NOMO-1 treated with DMSO at 0.1 percent for 48 hours (cell line): Measurements from ENCODE around the gene ZNF200.
"Not testable (repeated sequence)": the region's sequence is repeated elsewhere in the genome, so short reads cannot be mapped to it uniquely, and the experiment has no call there.

ENCODE experiments used
- DNase-seq: peaks from one replicate; lab custom pipeline; 2025; ENCODE audit not compliant: unreplicated experiment; lab: John Stamatoyannopoulos, UW

ZNF200 gene

GRCh38 chr16:3234857-3235561, at the start of gene ZNF200:
Gene ZNF200 (minus strand): TSS chr16:3235158. CDS start chr16:3233755, 1,403 bp downstream.
- DNase-seq: peak; percentile 96

DNA sequence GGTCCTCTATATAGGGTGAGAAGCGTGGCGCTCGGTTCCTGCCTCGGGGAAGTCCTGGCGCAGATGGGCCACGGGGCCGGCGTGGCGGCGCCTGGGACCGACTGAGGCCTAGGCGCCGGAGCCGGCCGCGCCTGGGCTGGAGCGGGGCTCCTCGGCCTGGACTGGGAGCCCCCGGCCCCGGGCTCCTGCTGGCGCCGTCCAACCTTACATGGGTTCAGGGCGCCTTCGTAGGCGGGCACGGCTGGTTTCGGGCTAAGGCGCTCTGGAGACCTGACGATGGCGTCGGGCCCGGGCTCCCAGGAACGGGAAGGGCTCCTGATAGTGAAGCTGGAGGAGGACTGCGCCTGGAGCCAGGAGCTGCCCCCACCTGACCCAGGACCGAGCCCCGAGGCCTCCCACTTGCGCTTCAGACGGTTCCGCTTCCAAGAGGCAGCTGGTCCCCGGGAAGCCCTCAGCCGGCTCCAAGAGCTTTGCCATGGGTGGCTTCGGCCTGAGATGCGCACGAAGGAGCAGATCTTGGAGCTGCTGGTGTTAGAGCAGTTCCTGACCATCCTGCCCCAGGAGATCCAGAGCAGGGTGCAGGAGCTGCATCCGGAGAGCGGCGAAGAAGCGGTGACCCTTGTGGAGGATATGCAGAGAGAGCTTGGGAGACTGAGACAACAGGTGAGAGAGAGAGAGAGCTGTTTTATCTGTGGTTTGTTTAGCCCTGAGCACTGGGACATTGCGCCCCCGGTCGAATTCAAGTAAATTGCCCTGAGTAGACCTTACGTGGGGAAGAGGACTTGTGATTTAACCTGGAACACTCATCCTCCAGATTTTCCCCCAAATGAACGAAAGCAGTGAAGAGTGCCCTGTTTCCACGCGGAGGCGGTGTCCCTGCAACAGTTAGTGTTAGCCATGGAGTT, 48.8 kb upstream of the ZNF200 start:
- DNase-seq: no peak

GRCh38 chr16:3282730-3283542, 48.0 kb upstream of the ZNF200 start, which contains the start of gene ZNF263:
Gene ZNF263 (plus strand): TSS chr16:3283491. CDS start chr16:3283819, 328 bp downstream.
- DNase-seq: peak; percentile 99

GRCh38 chr16:3282103-3282729, 47.3 kb upstream of the ZNF200 start:
- DNase-seq: peak; percentile 70

GRCh38 chr16:3281222-3281820, 46.4 kb upstream of the ZNF200 start:
- peak; percentile 27 for DNase-seq

- no peak for DNase-seq
Measured at GRCh38 chr16:3276679-3277078, 41.7 kb upstream of the ZNF200 start.

- DNase-seq: no peak
Measured at GRCh38 chr16:3274947-3275346, 40.0 kb upstream of the ZNF200 start.

DNA sequence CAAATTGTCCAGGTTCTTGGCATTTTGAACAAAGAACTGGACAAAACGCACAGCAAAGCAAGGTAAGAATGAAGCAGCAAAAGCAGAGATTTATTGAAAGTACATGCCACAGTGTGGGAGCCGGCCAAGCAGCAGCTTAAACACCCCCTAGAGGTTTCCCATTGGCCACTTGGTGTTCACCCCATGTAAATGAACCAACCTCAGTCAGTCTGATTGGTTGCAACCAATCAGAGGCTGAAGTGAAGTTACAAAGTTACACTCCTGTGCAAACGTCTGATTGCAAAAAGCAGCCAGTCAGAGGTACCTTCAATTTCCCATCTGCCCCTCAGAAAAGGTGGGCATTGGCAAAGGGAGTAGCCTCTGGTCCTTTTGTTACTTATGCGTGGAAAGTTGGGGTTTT, 39.5 kb upstream of the ZNF200 start:
- DNase-seq: no peak

- DNase-seq: not testable (repeated sequence)
Measured at GRCh38 chr16:3271281-3271680, 36.3 kb upstream of the ZNF200 start.

DNA sequence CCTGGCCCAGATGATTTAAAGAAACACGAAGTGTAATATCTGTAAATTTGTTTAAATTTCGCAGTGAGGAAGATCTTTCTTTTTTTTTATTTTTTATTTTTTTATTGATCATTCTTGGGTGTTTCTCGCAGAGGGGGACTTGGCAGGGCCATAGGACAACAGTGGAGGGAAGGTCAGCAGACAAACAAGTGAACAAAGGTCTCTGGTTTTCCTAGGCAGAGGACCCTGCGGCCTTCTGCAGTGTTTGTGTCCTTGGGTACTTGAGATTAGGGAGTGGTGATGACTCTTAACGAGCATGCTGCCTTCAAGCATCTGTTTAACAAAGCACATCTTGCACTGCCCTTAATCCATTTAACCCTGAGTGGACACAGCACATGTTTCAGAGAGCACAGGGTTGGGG, 35.8 kb upstream of the ZNF200 start:
- DNase-seq: not testable (repeated sequence)

DNA sequence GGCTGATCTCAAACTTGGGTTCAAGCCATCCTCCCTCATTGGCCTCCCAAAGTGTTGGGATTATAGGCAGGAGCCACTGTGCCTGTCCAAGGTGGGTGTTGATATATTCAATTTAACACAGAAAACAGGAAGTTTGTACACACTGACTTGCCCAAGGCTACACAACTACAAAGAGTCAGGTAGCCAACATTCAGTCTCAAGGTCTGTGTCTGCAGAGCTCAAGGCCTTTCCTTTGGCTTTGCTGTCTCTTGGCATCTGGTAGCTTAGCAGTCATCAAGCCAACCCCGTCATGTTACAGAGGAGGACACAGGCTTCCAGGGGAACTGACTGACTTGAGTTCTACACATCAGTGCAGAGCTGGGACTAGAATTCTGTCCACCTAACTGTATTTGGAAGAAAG, 33.3 kb upstream of the ZNF200 start:
- DNase-seq: no peak

DNA sequence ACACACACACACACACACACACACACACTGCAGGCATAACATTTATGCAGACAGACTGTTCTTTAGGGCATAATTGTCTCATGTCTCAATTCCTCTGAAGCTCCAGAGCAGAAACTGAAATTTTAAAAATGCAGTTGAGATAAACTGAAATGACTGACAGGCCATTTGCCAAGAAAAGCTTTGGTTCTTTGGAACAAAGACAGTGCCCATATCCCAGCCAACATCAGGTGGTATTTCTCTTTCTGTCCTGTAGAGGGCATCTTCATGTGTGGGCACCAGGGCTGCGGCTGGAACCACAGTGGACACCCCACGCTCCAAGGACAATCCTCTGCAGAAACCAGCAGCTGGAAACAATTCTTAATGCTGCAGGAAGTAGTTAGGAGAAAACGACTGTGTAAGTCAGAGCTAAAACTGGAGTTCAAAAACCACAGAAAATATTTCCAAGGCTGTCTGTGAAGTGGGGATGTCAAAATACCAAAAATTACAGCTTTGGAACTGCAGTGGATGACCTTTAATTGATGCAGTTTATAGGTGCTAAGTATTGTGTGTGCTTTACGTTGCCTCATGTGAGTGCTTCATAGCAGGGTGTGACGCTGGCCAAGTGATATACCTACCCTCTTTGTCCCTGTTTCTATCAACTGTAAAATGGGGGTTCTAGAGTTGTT, 32.0 kb upstream of the ZNF200 start:
- DNase-seq: no peak

DNA sequence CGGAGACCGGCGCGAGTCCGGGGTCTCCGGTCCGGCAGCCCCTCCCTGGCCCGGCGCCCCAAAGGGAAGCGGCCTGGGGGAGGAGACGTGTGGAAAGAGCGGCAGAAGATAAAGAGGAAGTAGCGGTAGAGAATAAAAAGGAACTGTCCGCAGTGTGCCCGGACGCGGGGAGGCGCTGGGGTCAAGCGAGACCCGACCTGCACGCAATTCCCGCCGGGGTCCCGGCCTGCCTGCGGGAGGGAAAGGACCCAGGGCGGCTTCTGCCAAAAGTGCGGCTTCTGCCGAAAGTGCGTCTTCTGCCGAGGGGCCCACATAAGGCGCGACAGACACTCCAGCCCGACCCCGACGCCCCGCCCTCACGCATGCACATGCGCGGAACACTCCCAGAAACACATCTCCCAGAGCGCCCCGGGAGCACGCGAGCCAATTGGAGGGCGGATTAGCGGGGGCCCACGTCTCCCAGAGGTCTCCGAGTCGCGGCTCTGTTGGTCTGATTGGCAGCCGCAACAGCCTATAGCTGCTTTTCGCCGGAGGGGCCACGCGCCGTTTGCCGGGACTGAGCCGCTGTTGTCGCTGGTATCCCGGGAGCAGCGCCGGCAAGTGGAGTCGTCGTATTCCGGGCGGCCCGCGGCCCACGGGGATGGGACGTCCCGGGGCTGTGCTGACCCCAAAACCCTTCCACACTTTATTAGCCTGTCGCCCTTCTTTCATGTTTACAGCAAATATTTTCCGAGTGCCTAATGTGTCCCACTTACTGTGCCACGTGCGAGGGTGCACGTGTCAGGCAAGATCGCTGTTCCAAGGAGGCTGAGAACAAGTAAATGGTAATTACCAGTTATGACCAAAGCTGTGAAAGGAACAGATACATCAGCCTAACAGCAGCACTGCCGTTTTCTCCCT, 29.4 kb upstream of the ZNF200 start:
- peak; percentile 94 for DNase-seq

DNA sequence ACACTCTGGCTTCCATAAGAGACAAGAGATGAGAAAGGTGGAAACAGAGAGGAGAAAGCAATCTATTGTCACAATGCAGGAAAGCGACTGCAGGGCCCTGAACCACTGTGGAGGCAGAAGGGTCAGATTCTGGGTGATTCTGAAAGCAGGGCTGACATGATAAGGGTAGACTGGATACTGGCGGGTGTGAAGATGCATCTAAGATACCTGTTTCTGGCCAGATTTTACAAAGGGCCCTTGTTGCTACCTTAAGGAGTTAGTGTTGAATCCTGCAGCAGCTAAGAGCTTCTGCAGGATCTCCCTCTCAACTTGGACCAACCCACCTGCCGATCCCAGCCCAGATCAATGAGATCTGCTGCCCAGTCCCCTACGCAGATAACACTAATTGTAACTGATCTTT, 27.6 kb upstream of the ZNF200 start:
- DNase-seq: no peak

DNA sequence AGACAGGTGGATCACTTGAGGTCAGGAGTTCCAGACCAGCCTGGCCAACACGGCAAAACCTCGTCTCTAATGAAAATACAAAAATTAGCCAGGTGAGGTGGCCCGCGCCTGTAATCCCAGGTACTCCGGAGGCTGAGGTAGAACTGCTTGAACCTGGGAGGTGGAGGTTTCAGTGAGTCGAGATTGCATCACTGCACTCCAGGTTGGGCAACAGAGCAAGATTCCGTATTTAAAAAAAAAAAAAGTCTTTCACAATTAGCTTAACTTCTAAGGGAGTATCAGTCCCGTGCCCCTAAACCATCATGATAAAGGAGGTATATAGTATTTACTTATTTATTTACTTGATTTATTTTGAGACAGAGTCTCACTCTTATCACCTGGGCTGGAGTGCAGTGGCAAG, 24.9 kb upstream of the ZNF200 start:
- peak; percentile 36 for DNase-seq

- DNase-seq: no peak
Measured at GRCh38 chr16:3256866-3257465, 22.0 kb upstream of the ZNF200 start.

GRCh38 chr16:3256146-3256865, 21.3 kb upstream of the ZNF200 start, which contains the start of gene MEFV:
Gene MEFV (minus strand): TSS chr16:3256633. CDS start chr16:3256587, 46 bp downstream.
- peak; percentile 86 for DNase-seq

DNA sequence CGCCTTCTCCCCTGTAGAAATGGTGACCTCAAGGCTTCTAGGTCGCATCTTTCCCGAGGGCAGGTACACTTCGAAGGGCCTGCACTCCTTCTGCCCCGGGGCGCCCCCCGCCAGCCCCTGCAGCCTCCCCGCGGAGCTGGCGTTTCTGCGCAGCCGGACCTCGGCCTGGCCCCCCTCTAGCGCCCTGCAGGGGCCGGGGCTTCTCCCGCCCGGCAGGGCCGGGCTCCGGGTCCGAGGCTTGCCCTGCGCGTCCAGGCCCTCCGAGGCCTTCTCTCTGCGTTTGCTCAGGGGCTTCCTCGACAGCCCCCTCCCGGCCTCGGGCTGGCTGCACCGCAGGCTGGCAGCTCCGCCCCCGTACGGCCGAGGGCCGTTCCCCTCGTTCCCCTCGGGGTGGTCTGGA, 19.4 kb upstream of the ZNF200 start:
- DNase-seq: no peak
